CD8-positive, alpha-beta memory T cell (primary cell): ENCODE data around the gene TAS1R3. TPM values are rescaled to one million over a fixed set of nuclear protein-coding genes. Genes with fewer than 3 reads are reported as not detected.

Source experiments
- CTCF ChIA-PET: fragments of 350-600 bp; sonication (Branson Sonifier 250); formaldehyde crosslinking; loops from one replicate; lab custom pipeline; 2021; ENCODE audit warnings: antibody characterized with exemption; lab: Charles Lee
- POLR2A ChIA-PET: fragments of 350-600 bp; sonication (Branson Sonifier 250); formaldehyde crosslinking; loops from one replicate; lab custom pipeline; 2021; ENCODE audit warnings: antibody characterized with exemption; lab: Charles Lee
- DNase-seq, 5 donors: peaks; one replicate each; pipeline versions ENCODE4 v3.0.0 to v3.0.0-alpha.2; 2020 to 2022; ENCODE audit warnings: mixed read lengths in 1 of 5
- H3K27ac ChIP-seq: one replicate; pipeline ENCODE4 v1.7.0; 2013; ENCODE audit warnings: low read depth, mild to moderate bottlenecking, low read length, moderate library complexity
- H3K27me3 ChIP-seq: 2 replicates; pipeline ENCODE4 v1.7.0; 2013; ENCODE audit warnings: low read length, mild to moderate bottlenecking; ENCODE audit not compliant: insufficient read depth, poor library complexity, severe bottlenecking
- H3K36me3 ChIP-seq: 2 replicates; pipeline ENCODE4 v1.7.0; 2013; ENCODE audit warnings: mild to moderate bottlenecking, low read length, moderate library complexity; ENCODE audit not compliant: insufficient read depth
- H3K4me1 ChIP-seq: 2 replicates; pipeline ENCODE4 v1.7.0; 2013; ENCODE audit warnings: mild to moderate bottlenecking, low read length, moderate library complexity; ENCODE audit not compliant: insufficient read depth
- H3K4me3 ChIP-seq: 2 replicates; pipeline ENCODE4 v1.7.0; 2013; ENCODE audit warnings: mild to moderate bottlenecking, low read length
- H3K9me3 ChIP-seq: 2 replicates; pipeline ENCODE4 v1.7.0; 2013; ENCODE audit warnings: mild to moderate bottlenecking, low read length
- H3K27ac Mint-ChIP-seq, 8 donors: one replicate each; pipeline ENCODE4 v1.8.0; 2020 to 2021; ENCODE audit warnings: mixed read lengths in 8 of 8, mild to moderate bottlenecking in 6 of 8, inconsistent platforms in 3 of 8, moderate library complexity in 3 of 8
- H3K27me3 Mint-ChIP-seq, 2 donors: one replicate each; pipeline ENCODE4 v1.8.0; 2020 to 2021; ENCODE audit warnings: mixed read lengths in 2 of 2, mild to moderate bottlenecking in 1 of 2, moderate library complexity in 1 of 2
- H3K36me3 Mint-ChIP-seq, 3 donors: one replicate each; pipeline ENCODE4 v1.8.0; 2020 to 2021; ENCODE audit warnings: mixed read lengths in 3 of 3, inconsistent platforms in 1 of 3, mild to moderate bottlenecking in 1 of 3
- H3K4me1 Mint-ChIP-seq, 3 donors: one replicate each; pipeline ENCODE4 v1.8.0; 2020 to 2021; ENCODE audit warnings: mixed read lengths in 3 of 3, inconsistent platforms in 1 of 3, mild to moderate bottlenecking in 1 of 3
- H3K4me3 Mint-ChIP-seq, 7 donors: one replicate each; pipeline ENCODE4 v1.8.0; 2020 to 2021; ENCODE audit warnings: mixed read lengths in 7 of 7, mild to moderate bottlenecking in 6 of 7, moderate library complexity in 4 of 7, inconsistent platforms in 2 of 7
- H3K9me3 Mint-ChIP-seq, 5 donors: one replicate each; pipeline ENCODE4 v1.8.0; 2020 to 2022; ENCODE audit warnings: mixed read lengths in 5 of 5, mild to moderate bottlenecking in 3 of 5, moderate library complexity in 2 of 5, inconsistent platforms in 1 of 5
- polyA plus RNA-seq: library from polyadenylated mRNA; unstranded; fragments of 300-500 nt; fragmentation: Illumina TruSeq; gene quantifications from one replicate; pipeline ENCODE4 v1.2.3, GENCODE V29; 2021
- total RNA-seq, 2 experiments: library from RNA; stranded (reverse); gene quantifications; one replicate each; pipeline ENCODE4 v1.2.3, GENCODE V29; 2021

TAS1R3 gene
- total and polyA plus RNA-seq, 3 experiments from 2014 or later, result 0.28 to 0.62 (median 0.53) TPM

- no peaks in the 10 kb centered on the region for H3K9me3 Mint-ChIP-seq
- Histone ChIP-seq H3K27ac (no peak overlapping the region), H3K4me3 (no peak overlapping the region), H3K4me1 (no peaks in the 10 kb centered on the region), H3K27me3 (no peaks in the 10 kb centered on the region), H3K36me3 (no peaks in the 10 kb centered on the region), H3K9me3 (no peaks in the 10 kb centered on the region)
- H3K4me3 Mint-ChIP-seq, result no peak overlapping the region
- ChIA-PET CTCF (interaction anchor here (0.7 to 1.1 kb wide), 2 partner anchors 16 to 164 kb away, joined by 3 to 4 read pairs; no protein-coding TSS in a partner anchor), POLR2A (no interaction called here)
- H3K27me3 Mint-ChIP-seq, result no peaks in the 10 kb centered on the region
- no peaks in the 10 kb centered on the region for H3K4me1 Mint-ChIP-seq
- no peaks in the 10 kb centered on the region for H3K36me3 Mint-ChIP-seq
- no peak for DNase-seq
- no peak overlapping the region for H3K27ac Mint-ChIP-seq
Measured at GRCh38 chr1:1286313-1287261, 44.5 kb upstream of the TAS1R3 start.

- Mint-ChIP-seq H3K27me3 (no peaks in the 10 kb centered on the region), H3K27ac (no peak overlapping the region), H3K9me3 (no peaks in the 10 kb centered on the region), H3K36me3 (no peaks in the 10 kb centered on the region), H3K4me3 (no peak overlapping the region), H3K4me1 (peaks cover 0 to 4% (median 0%) of the 10 kb centered on the region in 3 donors)
- Histone ChIP-seq H3K4me3 (no peak overlapping the region), H3K36me3 (no peaks in the 10 kb centered on the region), H3K4me1 (no peaks in the 10 kb centered on the region), H3K9me3 (no peaks in the 10 kb centered on the region), H3K27ac (no peak overlapping the region), H3K27me3 (no peaks in the 10 kb centered on the region)
- DNase-seq, result no peak
- CTCF ChIA-PET, result interaction anchor here (0.7 kb wide), 1 partner anchor 15 kb away, joined by 3 read pairs; no protein-coding TSS in a partner anchor
- POLR2A ChIA-PET, result no interaction called here
Measured at GRCh38 chr1:1287288-1288110, 43.6 kb upstream of the TAS1R3 start.

- POLR2A ChIA-PET, result no interaction called here
- peak in 4 of 5 donors; percentile 36 to 67 (median 58) for DNase-seq
- no peaks in the 10 kb centered on the region for H3K36me3 ChIP-seq
Measured at GRCh38 chr1:1290238-1290731, 40.8 kb upstream of the TAS1R3 start.

GRCh38 chr1:1291023-1291528 is 40.0 kb upstream of the TAS1R3 start:
- Histone ChIP-seq H3K36me3 (no peaks in the 10 kb centered on the region), H3K27me3 (no peaks in the 10 kb centered on the region), H3K4me1 (no peaks in the 10 kb centered on the region), H3K4me3 (no peak overlapping the region), H3K9me3 (no peaks in the 10 kb centered on the region), H3K27ac (no peak overlapping the region)
- ChIA-PET POLR2A (interaction anchor here (1.0 kb wide), 1 partner anchor 14 kb away, joined by 3 read pairs; no protein-coding TSS in a partner anchor), CTCF (interaction anchor here (1.1 to 2.7 kb wide), 10 partner anchors 9 to 307 kb away, joined by 3 to 52 read pairs (median 4); no protein-coding TSS in a partner anchor)
- Mint-ChIP-seq H3K27me3 (no peaks in the 10 kb centered on the region), H3K27ac (no peak overlapping the region), H3K36me3 (no peaks in the 10 kb centered on the region), H3K9me3 (no peaks in the 10 kb centered on the region), H3K4me1 (peaks cover 0 to 4% (median 0%) of the 10 kb centered on the region in 3 donors), H3K4me3 (no peak overlapping the region)
- DNase-seq, result no peak

More at GRCh38 chr1:1290238-1290731, 40.8 kb upstream of the TAS1R3 start:
- Histone ChIP-seq H3K27me3 (no peaks in the 10 kb centered on the region), H3K9me3 (no peaks in the 10 kb centered on the region), H3K27ac (no peak overlapping the region), H3K4me1 (no peaks in the 10 kb centered on the region), H3K4me3 (no peak overlapping the region)
- CTCF ChIA-PET, result interaction anchor here (1.6 to 2.7 kb wide), 2 partner anchors 10 to 169 kb away, joined by 6 to 52 read pairs; no protein-coding TSS in a partner anchor
- Mint-ChIP-seq H3K27ac (no peak overlapping the region), H3K9me3 (no peaks in the 10 kb centered on the region), H3K36me3 (no peaks in the 10 kb centered on the region), H3K4me3 (no peak overlapping the region), H3K27me3 (no peaks in the 10 kb centered on the region), H3K4me1 (peaks cover 0 to 4% (median 0%) of the 10 kb centered on the region in 3 donors)

- Mint-ChIP-seq H3K9me3 (no peaks in the 10 kb centered on the region), H3K27ac (no peak overlapping the region), H3K36me3 (no peaks in the 10 kb centered on the region), H3K4me1 (peaks cover 0 to 4% (median 0%) of the 10 kb centered on the region in 3 donors), H3K27me3 (no peaks in the 10 kb centered on the region), H3K4me3 (no peak overlapping the region)
- Histone ChIP-seq H3K27me3 (no peaks in the 10 kb centered on the region), H3K9me3 (no peaks in the 10 kb centered on the region), H3K36me3 (no peaks in the 10 kb centered on the region), H3K4me3 (no peak overlapping the region), H3K4me1 (no peaks in the 10 kb centered on the region), H3K27ac (no peak overlapping the region)
- ChIA-PET CTCF (interaction anchor here (0.6 to 2.7 kb wide), 12 partner anchors 8 to 307 kb away, joined by 3 to 52 read pairs (median 4); no protein-coding TSS in a partner anchor), POLR2A (interaction anchor here (1.0 kb wide), 1 partner anchor 13 kb away, joined by 3 read pairs; no protein-coding TSS in a partner anchor)
- peak; percentile 48 to 78 (median 55) for DNase-seq
Measured at GRCh38 chr1:1291548-1292441, 39.3 kb upstream of the TAS1R3 start.

- peaks cover 0 to 4% (median 0%) of the 10 kb centered on the region in 3 donors for H3K4me1 Mint-ChIP-seq
- H3K27ac Mint-ChIP-seq, result no peak overlapping the region
- no peaks in the 10 kb centered on the region for H3K36me3 Mint-ChIP-seq
- H3K27me3 ChIP-seq, result no peaks in the 10 kb centered on the region
- POLR2A ChIA-PET, result no interaction called here
- CTCF ChIA-PET, result interaction anchor here (0.6 to 2.7 kb wide), 10 partner anchors 13 to 308 kb away, joined by 3 to 52 read pairs (median 4); no protein-coding TSS in a partner anchor
- no peaks in the 10 kb centered on the region for H3K4me1 ChIP-seq
- no peak overlapping the region for H3K27ac ChIP-seq
- no peaks in the 10 kb centered on the region for H3K9me3 ChIP-seq
- no peaks in the 10 kb centered on the region for H3K9me3 Mint-ChIP-seq
- no peaks in the 10 kb centered on the region for H3K36me3 ChIP-seq
- no peaks in the 10 kb centered on the region for H3K27me3 Mint-ChIP-seq
- no peak overlapping the region for H3K4me3 ChIP-seq
- DNase-seq, result no peak
- H3K4me3 Mint-ChIP-seq, result no peak overlapping the region
Measured at GRCh38 chr1:1292442-1292779, 38.7 kb upstream of the TAS1R3 start.

- Mint-ChIP-seq H3K4me3 (no peak overlapping the region), H3K4me1 (peaks cover 0 to 4% (median 0%) of the 10 kb centered on the region in 3 donors), H3K27me3 (no peaks in the 10 kb centered on the region), H3K27ac (no peak overlapping the region), H3K9me3 (no peaks in the 10 kb centered on the region), H3K36me3 (no peaks in the 10 kb centered on the region)
- no peaks in the 10 kb centered on the region for H3K36me3 ChIP-seq
- H3K27ac ChIP-seq, result no peak overlapping the region
- no peaks in the 10 kb centered on the region for H3K27me3 ChIP-seq
- no peaks in the 10 kb centered on the region for H3K9me3 ChIP-seq
- no peaks in the 10 kb centered on the region for H3K4me1 ChIP-seq
- no peak for DNase-seq
- CTCF ChIA-PET, result interaction anchor here (1.8 to 1.9 kb wide), 2 partner anchors 12 to 43 kb away, joined by 6 read pairs; no protein-coding TSS in a partner anchor
- H3K4me3 ChIP-seq, result no peak overlapping the region
- POLR2A ChIA-PET, result no interaction called here
Measured at GRCh38 chr1:1292851-1293250, 38.2 kb upstream of the TAS1R3 start.
